Measurements from ENCODE around the gene ACE. TPM values are rescaled to one million over a fixed set of nuclear protein-coding genes. Genes with fewer than 3 reads are reported as not detected.
A peak's percentile ranks its signal among the peaks of the same experiment; 100 is the strongest.

The ACE gene
- total and polyA plus RNA-seq, 2 donors from 2014 or later, result 4.3 to 12.9 TPM

DNA sequence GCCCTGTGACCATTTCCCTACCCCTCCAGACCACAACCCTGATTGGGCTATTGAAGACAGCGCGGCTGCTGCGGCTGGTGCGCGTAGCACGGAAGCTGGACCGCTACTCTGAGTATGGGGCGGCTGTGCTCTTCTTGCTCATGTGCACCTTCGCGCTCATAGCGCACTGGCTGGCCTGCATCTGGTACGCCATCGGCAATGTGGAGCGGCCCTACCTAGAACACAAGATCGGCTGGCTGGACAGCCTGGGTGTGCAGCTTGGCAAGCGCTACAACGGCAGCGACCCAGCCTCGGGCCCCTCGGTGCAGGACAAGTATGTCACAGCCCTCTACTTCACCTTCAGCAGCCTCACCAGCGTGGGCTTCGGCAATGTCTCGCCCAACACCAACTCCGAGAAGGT lies 58.8 kb downstream of the ACE start:
- peak in 1 of 5 donors; percentile 53 for DNase-seq
- no peak for FAIRE-seq
- Histone ChIP-seq H3K9ac (ENCODE audit: low read length in 3 of 3) (no peak overlapping the region), H3K27ac (ENCODE audit: low read depth in 2 of 2, low read length in 2 of 2) (no peak overlapping the region), H3K4me1 (ENCODE audit: control insufficient read depth in 2 of 3, insufficient read depth in 2 of 3, low read depth in 1 of 3, low read length in 3 of 3) (peaks cover 0 to 3% (median 0%) of the 10 kb centered on the region in 3 donors), H3K36me3 (ENCODE audit: control insufficient read depth in 2 of 3, insufficient read depth in 3 of 3, low read length in 3 of 3) (no peaks in the 10 kb centered on the region), H3K9me3 (ENCODE audit: control insufficient read depth in 2 of 3, insufficient read depth in 1 of 3, low read length in 3 of 3) (no peaks in the 10 kb centered on the region), H3K27me3 (ENCODE audit: control insufficient read depth, insufficient read depth, low read length) (peaks cover 6% of the 10 kb centered on the region), H3K4me3 (ENCODE audit: low read length in 3 of 3) (no peak overlapping the region)
- TF ChIP-seq, protein P1, sequence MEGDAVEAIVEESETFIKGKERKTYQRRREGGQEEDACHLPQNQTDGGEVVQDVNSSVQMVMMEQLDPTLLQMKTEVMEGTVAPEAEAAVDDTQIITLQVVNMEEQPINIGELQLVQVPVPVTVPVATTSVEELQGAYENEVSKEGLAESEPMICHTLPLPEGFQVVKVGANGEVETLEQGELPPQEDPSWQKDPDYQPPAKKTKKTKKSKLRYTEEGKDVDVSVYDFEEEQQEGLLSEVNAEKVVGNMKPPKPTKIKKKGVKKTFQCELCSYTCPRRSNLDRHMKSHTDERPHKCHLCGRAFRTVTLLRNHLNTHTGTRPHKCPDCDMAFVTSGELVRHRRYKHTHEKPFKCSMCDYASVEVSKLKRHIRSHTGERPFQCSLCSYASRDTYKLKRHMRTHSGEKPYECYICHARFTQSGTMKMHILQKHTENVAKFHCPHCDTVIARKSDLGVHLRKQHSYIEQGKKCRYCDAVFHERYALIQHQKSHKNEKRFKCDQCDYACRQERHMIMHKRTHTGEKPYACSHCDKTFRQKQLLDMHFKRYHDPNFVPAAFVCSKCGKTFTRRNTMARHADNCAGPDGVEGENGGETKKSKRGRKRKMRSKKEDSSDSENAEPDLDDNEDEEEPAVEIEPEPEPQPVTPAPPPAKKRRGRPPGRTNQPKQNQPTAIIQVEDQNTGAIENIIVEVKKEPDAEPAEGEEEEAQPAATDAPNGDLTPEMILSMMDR (IDR thresholded peaks at IDR 0.05; ENCODE audit: borderline replicate concordance, extremely low read depth, insufficient read depth), result no peak
- intact Hi-C loops (cut with DNase I), result no loop called here

DNA sequence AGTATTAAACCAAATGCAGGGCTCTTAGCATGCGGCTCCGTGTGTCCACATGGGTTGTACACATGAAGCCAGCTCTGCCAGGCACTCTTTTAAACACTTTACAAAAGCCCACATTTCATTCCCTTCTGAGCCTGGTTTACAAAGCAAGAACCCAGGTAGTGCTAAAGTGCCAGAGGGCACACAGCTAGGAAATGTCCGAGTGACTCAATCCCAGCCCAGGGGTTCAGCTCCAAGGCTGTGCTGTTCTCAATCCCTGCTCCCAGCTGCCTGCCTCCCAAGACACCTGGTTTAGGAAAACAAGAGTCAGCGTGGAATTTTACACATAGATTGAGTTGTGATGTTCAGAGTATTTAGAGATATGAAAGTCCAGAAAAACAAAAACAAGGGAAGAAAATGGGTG lies 60.1 kb downstream of the ACE start:
- intact Hi-C loops (cut with DNase I), result no loop called here
- peak in 1 of 5 donors; percentile 11 for DNase-seq
- Histone ChIP-seq H3K4me1 (ENCODE audit: control insufficient read depth in 2 of 3, insufficient read depth in 2 of 3, low read depth in 1 of 3, low read length in 3 of 3) (peaks cover 0 to 3% (median 0%) of the 10 kb centered on the region in 3 donors), H3K36me3 (ENCODE audit: control insufficient read depth in 2 of 3, insufficient read depth in 3 of 3, low read length in 3 of 3) (no peaks in the 10 kb centered on the region), H3K27ac (ENCODE audit: low read depth in 2 of 2, low read length in 2 of 2) (no peak overlapping the region), H3K9me3 (ENCODE audit: control insufficient read depth in 2 of 3, insufficient read depth in 1 of 3, low read length in 3 of 3) (no peaks in the 10 kb centered on the region), H3K4me3 (ENCODE audit: low read length in 3 of 3) (no peak overlapping the region), H3K27me3 (ENCODE audit: control insufficient read depth, insufficient read depth, low read length) (peaks cover 6% of the 10 kb centered on the region), H3K9ac (ENCODE audit: low read length in 3 of 3) (no peak overlapping the region)
- no peak for FAIRE-seq
- TF ChIP-seq, protein P1 (IDR thresholded peaks at IDR 0.05; ENCODE audit: borderline replicate concordance, extremely low read depth, insufficient read depth), result no peak

DNA sequence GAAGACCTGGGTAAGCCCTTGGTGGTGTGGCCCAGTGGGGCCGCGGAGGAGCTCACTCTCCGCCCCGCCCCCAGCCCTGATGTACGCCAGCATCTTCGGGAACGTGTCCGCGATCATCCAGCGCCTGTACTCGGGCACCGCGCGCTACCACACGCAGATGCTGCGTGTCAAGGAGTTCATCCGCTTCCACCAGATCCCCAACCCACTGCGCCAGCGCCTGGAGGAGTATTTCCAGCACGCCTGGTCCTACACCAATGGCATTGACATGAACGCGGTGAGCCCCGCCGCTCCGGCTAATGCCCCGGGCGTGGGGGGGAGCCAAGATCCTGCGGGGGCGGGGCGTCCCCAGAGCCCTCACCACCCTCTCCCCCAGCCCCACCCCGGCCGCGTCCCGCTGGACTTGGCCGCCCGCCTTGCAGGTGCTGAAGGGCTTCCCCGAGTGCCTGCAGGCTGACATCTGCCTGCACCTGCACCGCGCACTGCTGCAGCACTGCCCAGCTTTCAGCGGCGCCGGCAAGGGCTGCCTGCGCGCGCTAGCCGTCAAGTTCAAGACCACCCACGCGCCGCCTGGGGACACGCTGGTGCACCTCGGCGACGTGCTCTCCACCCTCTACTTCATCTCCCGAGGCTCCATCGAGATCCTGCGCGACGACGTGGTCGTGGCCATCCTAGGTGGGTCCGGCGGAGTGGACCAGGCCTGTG lies 61.3 kb downstream of the ACE start:
- DNase-seq, result peak in 4 of 5 donors; percentile 50 to 72 (median 62)
- TF ChIP-seq, protein P1 (IDR thresholded peaks at IDR 0.05; ENCODE audit: borderline replicate concordance, extremely low read depth, insufficient read depth), result no peak
- Histone ChIP-seq H3K27ac (ENCODE audit: low read depth in 2 of 2, low read length in 2 of 2) (no peak overlapping the region), H3K4me3 (ENCODE audit: low read length in 3 of 3) (no peak overlapping the region), H3K27me3 (ENCODE audit: control insufficient read depth, insufficient read depth, low read length) (peaks cover 6% of the 10 kb centered on the region), H3K9ac (ENCODE audit: low read length in 3 of 3) (no peak overlapping the region), H3K36me3 (ENCODE audit: control insufficient read depth in 2 of 3, insufficient read depth in 3 of 3, low read length in 3 of 3) (no peaks in the 10 kb centered on the region), H3K9me3 (ENCODE audit: control insufficient read depth in 2 of 3, insufficient read depth in 1 of 3, low read length in 3 of 3) (no peaks in the 10 kb centered on the region), H3K4me1 (ENCODE audit: control insufficient read depth in 2 of 3, insufficient read depth in 2 of 3, low read depth in 1 of 3, low read length in 3 of 3) (peaks cover 0 to 3% (median 0%) of the 10 kb centered on the region in 3 donors)
- FAIRE-seq, result no peak
- intact Hi-C loops (cut with DNase I), result no loop called here

All from kidney (tissue), 14 donors.